T-helper 1 cell (primary cell): ENCODE measurements around the gene EP300.
"Not testable (repeated sequence)": the region's sequence is repeated elsewhere in the genome, so short reads cannot be mapped to it uniquely, and the experiment has no call there.

Experiments used
- DNase-seq, 5 donors: peaks; one replicate each; pipeline ENCODE4 v3.0.0-alpha.2; 2012 to 2020

Gene EP300

DNA sequence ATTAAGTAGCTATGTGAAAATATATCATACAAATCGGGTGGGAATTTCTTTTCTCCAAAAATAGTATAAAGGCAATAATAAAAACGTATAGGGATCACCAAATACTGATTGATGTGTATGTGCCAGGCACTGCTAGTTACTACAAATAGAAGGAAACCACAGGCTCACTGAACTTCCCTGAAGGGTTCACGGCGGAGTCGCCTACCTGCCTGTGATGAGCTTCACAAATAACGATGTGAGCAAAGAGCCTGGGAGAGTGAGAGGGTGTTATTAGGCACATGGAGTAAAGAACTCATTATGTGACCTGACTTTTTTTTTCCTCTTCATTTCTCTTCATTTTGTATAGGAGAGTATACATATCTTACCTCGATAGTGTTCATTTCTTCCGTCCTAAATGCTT is 76.8 kb downstream of the EP300 start:
- no peak for DNase-seq

DNA sequence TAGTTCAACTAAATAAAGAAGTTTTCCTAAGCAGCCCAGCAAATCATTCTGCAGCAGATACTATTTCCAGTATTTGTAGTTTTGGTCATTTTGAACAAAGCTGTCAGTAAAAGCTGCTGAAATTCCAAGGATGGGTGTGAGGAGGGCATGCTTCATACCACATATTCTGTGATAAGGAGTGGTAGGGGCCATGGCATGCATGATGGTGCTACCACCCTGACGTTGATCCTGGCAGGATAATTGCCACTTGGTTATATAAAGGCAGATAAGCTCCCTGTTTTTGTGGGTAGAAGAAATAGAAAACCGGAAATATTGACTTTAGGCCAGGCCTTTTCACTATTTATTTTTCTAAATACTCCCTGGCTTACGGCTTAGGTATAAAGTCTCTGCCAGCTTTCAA is 79.6 kb downstream of the EP300 start:
- DNase-seq = no peak

DNA sequence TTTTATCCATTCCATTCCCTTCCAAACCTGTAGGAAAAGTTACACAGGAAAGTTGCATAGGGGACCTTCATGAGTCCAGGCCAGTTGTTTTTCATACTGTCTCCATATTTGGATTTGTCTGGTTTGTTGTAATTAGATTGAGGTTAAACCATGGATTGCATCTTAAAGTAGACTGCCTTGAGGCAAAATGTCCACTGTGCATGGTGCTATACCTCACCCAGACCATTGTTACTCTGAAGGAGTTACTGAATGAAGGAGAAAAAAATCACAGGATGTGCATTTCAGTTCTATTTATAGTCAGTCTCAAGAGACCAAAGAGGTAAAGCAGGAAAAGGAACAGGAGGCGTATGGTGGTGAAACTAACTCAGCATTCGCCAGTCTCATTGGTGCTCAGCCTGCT is 83.2 kb downstream of the EP300 start:
- DNase-seq = no peak

DNA sequence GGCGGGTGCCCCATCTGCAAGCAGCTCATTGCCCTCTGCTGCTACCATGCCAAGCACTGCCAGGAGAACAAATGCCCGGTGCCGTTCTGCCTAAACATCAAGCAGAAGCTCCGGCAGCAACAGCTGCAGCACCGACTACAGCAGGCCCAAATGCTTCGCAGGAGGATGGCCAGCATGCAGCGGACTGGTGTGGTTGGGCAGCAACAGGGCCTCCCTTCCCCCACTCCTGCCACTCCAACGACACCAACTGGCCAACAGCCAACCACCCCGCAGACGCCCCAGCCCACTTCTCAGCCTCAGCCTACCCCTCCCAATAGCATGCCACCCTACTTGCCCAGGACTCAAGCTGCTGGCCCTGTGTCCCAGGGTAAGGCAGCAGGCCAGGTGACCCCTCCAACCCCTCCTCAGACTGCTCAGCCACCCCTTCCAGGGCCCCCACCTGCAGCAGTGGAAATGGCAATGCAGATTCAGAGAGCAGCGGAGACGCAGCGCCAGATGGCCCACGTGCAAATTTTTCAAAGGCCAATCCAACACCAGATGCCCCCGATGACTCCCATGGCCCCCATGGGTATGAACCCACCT is 84.7 kb downstream of the EP300 start:
- DNase-seq = no peak

DNA sequence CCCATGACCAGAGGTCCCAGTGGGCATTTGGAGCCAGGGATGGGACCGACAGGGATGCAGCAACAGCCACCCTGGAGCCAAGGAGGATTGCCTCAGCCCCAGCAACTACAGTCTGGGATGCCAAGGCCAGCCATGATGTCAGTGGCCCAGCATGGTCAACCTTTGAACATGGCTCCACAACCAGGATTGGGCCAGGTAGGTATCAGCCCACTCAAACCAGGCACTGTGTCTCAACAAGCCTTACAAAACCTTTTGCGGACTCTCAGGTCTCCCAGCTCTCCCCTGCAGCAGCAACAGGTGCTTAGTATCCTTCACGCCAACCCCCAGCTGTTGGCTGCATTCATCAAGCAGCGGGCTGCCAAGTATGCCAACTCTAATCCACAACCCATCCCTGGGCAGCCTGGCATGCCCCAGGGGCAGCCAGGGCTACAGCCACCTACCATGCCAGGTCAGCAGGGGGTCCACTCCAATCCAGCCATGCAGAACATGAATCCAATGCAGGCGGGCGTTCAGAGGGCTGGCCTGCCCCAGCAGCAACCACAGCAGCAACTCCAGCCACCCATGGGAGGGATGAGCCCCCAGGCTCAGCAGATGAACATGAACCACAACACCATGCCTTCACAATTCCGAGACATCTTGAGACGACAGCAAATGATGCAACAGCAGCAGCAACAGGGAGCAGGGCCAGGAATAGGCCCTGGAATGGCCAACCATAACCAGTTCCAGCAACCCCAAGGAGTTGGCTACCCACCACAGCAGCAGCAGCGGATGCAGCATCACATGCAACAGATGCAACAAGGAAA is 85.4 kb downstream of the EP300 start:
- DNase-seq = no peak

DNA sequence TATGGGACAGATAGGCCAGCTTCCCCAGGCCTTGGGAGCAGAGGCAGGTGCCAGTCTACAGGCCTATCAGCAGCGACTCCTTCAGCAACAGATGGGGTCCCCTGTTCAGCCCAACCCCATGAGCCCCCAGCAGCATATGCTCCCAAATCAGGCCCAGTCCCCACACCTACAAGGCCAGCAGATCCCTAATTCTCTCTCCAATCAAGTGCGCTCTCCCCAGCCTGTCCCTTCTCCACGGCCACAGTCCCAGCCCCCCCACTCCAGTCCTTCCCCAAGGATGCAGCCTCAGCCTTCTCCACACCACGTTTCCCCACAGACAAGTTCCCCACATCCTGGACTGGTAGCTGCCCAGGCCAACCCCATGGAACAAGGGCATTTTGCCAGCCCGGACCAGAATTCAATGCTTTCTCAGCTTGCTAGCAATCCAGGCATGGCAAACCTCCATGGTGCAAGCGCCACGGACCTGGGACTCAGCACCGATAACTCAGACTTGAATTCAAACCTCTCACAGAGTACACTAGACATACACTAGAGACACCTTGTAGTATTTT is 86.1 kb downstream of the EP300 start:
- DNase-seq = no peak

DNA sequence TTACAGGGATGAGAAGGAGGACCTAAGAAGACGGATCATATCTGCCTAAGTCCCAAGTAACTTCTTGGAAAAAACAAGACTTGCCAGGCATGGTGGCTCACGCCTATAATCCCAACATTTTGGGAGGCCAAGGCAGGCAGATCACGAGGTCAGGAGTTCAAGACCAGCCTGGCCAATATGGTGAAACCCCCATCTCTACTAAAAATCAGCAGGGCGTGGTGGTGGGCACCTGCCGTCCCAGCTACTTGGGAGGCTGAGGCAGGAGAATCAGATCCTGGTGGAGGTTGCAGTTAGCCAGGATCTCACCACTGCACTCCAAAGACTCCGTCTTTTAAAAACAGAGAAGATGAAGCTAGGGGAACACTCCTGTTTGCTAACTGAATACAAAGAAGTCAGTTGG is 88.0 kb downstream of the EP300 start:
- not testable (repeated sequence) for DNase-seq

DNA sequence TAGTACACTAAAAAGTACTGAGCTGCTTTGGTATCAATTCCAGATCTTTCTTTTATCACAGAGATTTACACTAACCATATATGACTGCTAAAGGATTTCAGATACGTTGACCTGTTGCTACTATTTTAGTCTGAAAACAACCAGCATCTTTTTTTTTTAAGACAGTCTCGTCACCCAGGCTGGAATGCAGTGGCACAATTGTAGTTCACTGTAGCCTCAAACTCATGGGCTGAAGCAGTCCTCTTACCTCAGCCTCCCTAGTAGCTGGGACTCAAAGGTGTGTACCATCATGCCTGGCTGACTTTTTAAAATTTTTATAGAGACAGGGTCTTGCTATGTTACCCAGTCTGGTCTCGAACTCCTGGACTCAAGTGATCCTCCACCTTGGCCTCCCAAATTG is 88.5 kb downstream of the EP300 start:
- no peak for DNase-seq

DNA sequence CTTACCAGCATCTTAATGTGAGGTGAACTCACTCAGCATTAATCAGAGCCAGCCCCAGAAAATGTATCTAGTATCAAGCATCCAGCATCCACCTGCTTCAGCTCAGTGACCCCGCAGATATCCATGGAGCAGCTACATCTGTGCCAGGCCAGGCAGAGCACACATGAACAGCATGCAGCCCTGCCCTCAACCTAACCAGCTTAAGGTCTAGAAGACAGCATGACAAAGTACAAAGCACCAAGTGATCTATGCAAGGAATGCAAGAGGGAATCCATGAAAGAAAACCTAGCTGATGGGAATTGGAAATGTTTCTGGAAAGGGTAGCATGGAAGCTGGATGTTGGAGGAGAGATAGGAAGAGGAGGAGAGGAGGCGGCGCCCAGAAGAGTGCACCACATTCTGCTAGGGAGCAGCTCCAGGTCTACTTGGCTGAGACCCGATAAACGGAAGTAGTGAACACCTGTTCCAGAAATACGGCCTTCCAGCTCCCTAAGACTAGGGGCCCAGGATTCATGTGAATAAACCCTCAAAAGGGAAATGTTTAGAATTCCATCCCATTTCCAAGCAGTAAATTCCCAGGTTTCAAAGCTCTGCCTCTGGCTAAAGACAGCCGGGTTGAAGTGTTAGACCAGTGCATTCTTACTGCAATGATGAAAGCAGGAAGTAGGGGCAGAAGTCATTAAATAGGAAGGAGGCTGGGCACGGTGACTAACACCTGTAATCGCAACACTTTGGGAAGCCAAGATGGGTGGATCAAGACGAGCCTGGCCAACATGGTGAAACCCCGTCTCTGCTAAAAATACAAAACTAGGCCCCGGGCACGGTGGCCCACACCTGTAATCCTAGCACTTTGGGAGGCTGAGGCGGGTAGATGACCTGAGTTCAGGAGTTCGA is 89.2 kb downstream of the EP300 start:
- no peak for DNase-seq

DNA sequence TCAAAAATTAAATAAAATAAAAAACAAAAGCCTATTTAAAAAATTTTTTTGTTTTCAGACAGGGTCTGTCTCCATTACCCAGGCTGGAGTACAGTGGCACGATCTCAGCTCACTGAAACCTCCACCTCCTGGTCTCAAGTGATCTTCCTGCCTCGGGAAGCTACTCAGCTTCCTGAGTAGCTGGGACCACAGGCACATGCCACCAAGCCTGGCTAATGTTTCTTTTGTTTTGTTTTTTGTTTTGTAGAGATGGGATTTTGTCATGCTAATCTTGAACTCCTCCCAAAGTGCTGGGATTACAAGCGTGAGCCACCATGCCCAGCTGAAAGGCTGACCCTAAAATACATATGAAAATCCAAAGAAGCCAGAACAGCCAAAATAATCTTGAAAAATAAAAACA is 92.3 kb downstream of the EP300 start:
- DNase-seq = no peak

DNA sequence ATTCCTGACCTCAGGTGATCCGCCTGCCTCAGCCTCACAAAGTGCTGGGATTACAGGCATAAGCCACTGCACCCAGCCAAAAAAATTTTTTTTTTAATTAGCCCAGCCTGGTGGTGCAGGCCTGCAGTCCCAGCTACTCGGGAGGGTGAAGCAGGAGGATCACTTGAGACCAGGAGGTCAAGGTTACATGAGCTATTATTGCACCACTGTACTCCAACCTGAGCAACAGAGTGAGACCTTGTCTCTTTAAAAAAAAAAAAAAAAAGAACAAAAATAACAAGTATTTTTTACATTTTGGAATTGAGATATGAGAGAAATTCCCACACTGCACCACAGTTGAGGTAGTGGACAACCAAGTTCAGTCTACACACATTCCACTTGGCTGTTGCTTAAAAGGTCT is 99.1 kb downstream of the EP300 start:
- DNase-seq = no peak

DNA sequence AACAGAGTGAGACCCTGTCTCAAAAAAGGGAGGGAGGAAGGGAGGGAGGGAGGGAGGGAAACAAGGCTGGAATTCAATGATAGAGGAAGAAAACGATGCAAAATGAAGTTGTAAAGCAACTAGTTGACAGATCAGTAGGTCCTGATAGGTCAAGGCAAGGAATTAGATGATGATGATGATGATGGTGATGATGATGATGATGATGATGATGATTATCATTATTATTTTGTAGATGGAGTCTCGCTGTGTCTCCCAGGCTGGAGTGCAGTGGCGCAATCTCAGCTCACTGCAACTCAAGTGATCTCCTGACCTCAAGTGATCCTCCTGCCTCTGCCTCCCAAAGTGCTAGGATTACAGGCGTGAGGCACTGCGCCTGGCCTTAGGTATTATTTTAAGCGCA is 101.4 kb downstream of the EP300 start:
- DNase-seq = no peak

DNA sequence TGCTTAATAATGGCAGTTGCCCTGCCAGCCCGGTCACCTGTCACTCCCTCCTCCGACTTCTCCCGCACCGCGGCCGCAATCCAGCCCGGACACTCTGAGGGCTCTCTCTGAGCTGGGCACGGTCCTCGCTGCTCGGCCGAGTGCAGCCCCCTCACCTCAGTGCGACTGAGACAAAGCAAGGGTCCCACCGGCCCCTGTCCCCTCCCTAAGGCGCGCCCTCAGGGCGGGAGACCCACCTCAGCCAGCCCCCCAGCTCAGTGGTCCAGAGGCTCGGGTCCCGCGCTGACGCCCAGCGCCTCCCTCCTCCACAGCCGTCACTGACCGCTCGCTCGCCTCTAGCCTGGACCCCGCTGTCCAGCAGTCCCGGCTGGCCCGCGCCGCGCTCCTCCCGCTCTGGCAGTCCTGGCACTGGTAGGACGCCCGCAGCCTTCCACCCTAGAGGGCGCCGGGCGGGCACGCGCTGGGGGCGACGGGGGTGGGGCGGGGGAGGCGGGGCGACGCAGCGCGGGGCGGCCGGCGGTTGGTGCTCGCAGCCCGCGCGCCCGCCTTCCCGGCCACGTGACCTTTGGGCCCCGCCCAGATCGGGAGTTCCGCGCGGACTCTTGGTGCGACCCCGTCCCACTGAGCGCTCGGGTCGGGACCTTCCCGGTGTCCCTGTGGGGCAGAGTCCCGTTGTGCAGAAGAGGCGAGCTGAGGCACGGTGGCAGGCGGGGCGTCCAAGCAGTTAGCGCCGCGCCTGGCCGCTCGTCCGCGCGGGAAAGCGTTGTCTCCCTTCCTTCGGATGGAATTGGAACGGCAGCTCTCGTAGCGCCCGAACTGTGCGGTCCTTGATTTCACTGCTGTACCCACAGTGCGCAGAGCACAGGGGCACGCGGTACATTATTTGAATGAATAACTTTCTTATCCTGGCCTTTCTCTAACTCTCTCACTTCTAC is 104.9 kb downstream of the EP300 start:
- DNase-seq = peak; percentile 72 to 83 (median 77)

DNA sequence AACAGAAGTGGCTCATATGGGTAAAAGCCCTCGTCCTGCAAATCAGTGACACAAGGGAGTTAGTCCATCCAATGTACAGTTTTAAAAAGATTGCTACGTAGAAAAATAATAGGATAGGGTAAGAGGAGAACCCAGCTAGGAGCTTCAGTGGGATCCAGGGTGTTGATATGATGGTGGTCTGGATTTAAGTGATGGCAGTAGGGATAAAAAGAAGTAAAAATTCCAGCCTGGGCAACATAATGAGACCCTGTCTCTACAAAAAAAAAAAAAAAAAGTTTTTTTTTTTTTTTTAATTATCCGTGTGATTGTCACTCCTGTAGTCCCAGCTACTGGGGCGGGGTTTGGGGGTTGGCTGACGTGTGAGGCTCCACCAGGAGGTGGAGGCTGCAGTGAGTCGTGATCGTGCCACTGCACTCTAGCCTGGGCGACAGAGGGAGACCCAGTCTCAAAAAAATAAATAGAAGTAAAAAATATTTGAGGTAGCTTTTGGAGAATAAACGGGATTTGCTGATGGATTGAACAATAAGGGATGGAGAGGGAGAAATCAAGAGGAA is 105.7 kb downstream of the EP300 start:
- DNase-seq = peak in 4 of 5 donors; percentile 32 to 42 (median 38)

DNA sequence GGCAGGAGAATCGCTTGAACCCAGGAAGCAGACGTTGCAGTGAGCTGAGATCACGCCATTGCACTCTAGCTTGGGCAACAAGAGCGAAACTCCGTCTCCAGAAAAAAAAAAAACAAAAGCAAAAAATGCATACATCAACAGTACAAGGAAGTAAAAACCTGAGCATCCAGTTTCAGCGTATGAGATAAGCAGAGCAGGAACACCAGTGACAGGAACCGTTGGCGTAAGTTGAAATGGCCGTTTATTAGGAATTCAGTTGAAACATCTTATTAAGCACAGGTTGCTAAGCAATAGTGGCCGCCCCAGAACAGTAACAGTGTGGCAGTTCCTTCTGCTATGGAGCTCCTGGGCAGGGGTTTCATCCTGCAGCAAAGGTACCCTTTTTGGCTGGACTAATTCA is 108.7 kb downstream of the EP300 start:
- DNase-seq = no peak

DNA sequence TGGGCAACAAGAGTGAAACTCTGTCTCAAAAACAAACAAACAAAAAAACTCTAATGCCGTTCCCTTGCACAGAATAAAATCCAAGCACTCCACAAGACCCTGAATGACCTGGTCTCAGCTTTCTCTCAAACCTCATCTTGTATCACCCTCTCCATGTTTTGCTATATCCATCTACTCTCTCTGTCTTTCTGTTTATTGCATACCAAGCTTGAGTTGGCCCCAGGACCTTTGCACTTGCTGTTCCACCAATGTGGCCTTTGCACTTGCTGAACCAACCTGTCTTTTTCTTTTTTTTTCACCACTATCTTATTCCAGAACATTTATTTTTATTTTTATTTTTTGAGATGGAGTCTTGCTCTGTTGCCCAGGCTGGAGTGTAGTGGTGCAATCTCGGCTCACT is 110.7 kb downstream of the EP300 start:
- DNase-seq = no peak

DNA sequence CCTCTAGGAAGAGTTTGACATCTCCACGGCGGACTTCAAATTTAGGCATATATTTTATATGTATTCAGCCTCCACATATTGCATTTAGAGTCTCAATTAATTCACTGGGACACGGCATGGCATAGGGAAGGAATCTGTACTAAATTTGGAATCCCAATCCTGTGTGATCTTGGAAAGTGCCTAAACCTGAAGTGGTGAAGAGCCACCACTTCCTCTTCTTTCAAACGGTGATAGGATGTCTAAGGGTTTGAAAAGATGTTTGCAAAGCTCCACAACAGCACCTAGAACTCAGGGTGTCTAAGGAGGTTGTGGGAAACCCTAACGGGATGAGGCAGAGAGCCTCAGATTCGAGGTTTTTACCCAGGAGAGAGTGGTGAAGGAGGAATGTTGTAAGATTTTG is 111.7 kb downstream of the EP300 start:
- no peak for DNase-seq

DNA sequence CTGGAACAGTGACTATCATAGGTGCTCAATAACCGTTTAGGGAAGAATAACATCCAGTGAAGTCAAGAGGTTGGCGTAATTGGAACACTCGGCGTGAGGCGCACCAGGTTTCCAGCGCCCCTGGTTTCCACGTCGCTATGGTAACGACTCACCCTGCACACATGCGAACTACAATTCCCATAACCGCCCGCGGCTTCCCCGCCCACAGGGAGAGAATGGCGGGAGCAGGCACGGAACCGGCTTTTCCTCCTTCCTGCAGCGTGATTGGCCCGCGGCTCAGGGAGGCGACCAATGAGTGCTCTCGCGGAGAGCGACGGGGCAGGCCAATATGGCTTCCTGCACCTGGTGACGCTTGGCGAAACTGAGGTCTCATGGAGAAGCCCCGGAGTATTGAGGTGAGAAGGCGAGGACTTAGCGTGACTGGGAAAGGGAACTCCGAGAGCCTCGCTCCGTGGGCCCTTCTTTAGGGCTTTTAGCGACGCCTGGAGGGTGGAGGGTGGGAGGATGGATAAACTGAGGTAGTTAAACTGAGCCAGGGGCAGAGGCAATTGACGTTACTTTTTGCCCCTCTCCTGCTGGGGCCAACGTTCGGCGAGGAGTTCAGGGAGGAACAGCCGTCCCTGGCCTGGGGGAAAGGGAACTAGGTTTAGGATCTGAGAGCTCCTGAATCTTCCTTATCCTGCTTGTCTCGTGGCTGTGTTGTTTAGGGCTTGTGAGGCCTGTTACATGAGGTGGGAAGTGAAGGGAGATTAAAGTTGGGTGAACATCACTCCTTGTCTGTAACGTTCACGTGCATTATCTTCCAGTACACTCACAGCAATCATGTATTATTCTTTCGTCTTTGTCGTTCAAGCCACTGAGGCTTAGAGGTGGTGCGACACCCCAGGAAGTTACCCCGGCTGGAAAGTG is 112.9 kb downstream of the EP300 start, which contains the start of gene L3MBTL2:
TSS of gene L3MBTL2 (plus strand) at position 321 of the 909 bp plus-strand sequence. CDS start at position 372, 51 bp downstream.
- peak; percentile 94 to 99 (median 97) for DNase-seq

DNA sequence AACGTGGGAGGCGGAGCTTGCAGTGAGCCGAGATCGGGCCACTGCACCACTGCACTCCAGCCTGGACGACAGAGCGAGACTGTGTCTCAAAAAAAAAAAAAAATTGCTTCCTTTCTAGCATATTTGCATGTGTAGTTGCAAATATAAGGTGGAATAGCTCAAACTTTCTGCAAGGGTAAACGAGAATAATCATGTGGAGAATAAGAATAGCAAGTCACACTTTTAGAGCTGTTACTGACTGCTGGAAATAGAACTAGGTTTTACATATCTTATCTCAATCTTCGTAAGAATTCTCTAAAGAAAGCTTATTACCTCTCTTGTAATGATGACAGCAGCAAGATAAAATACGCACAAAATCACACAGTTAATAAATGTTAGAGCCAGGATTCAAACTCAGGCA is 114.3 kb downstream of the EP300 start:
- no peak for DNase-seq

DNA sequence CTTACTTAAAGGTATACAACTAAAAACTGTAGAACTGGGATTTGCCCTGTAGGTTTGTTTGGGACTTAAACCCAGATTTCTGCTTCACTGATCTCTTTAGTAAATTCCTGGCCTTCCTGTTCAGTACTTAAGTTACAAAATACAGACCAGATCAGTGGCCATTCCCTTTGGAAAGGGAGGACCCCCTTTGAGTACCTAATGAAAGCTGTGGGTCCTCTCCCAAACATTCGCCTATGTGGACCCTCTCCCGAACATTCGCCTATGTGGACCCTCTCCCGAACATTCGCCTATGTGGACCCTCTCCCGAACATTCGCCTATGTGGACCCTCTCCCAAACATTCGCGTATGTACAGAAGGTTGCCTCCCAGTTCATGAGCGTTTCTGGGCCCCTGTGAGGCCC is 123.0 kb downstream of the EP300 start:
- DNase-seq = no peak

DNA sequence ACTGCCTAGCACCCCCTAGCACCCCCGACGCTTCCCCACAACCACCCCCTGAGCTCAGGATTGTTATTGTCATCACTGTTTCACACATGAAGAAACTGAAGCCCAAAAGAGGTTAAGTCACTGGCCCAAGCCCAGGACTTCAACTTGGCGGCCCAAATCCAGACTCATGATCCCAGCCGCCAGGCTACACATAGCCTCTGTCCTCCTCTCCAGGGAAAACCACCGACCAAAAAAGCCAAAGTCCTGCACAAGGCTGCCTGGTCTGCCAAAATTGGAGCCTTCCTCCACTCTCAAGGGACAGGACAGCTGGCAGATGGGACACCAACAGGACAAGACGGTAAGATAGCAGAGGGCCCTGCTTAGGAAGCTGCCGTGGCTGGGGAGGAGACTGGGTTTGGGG is 123.5 kb downstream of the EP300 start:
- no peak for DNase-seq
